ENCODE results near the gene SLU7.

The SLU7 gene

DNA sequence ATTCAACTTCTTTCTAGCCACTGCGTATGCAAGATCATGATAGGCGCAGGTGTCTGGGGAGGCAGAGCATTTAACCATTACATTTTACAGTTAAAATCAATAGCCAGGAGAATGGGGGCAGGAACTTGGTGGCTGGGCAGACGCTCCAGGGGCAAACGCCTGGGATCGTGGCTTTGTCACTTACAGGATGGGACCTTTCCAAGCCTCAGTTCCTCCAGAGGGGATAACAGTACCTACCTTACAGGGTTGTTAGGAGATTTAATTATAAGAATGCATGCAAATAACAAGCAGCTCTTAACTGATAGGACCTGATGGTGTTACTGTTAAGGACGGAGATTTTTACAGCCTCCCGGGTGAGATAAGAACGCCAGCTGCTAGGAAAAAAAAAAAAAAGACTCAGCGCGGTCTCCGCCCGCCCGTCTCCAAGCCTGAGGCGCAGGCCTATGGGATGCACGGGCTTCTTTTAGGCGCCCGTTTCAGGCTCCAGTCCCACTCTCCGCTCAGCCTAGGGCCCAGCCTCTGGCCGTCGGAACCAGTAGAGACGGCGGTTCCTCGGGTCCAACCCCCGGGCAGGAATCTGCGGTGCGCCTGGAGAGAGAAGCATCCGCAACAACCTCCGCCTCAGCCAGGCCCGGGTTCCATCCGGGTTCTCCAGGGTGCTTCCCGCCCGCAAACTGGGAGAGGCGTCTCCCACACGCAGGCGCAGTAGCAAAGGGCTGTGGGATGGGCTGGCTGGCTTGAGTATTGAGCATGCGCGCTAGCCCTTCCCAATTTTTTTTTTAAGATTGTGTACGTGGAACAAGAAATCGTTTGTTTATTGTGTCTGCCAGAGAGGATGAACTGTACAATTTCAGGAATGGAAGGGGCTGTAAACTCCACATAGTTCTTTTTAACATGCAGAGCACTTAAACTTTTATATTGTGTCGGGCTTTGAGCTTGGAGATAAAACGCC is 19.2 kb downstream of the SLU7 start, which contains the start of gene FAM200C:
Gene FAM200C (minus strand): TSS at position 653 of the 952 bp plus-strand sequence. CDS start 4,564 bp downstream, outside the sequence.
- DNase-seq: peak; percentile 91

DNA sequence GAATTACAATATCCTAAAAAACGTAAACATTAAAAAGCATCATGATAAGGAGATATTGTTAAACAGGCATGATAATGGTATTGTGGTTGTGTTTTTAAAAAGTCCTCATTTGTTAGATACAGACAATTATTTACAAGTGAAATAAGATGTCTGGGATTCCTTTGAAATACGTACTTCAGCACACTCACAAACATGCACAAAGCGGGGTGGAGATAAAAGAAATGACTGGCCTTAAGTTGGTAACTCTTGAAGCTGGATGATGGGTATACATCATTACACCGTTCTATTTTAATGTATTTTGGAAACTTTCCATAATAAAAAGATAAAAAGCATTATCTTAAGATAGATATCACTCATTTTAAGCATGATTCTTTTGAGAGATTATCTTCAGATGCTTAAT is 20.1 kb downstream of the SLU7 start:
- DNase-seq: no peak

DNA sequence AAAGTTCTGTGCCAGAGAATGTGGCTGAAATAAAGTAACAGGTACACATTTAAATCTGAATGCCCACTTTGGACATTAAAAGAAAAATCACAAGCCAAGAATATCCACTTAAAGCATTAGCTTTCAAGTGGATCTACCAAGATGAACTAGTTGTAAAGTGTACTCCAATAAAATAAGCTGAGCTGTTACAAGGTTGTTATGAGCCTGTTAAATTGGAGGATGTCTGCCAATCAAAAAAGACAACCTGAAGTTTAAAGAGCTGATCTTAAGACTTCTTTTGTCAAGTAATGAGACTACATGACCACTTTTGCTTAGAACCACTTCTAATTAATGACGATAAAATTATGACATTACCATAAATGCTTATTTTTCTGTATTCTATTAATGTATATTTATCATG is 21.4 kb downstream of the SLU7 start:
- DNase-seq: no peak

DNA sequence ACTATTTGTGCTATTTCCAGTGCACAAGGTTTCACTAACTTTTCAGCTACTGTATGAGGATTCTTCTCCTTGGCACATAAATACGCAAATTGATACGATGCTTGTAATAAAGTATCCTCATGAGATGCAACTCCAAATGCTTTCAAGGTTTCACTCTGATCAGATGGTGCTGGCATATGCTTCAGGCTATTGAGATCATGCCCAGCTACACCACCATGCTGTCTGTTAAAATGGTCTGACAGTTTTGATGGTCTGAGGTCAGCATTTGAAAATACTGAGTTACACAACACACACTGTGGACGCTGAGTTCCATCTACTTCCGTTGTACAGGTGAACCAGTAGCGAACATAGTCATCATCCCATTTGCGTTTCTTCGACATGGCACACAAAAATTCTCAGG is 23.8 kb downstream of the SLU7 start:
- DNase-seq: no peak

DNA sequence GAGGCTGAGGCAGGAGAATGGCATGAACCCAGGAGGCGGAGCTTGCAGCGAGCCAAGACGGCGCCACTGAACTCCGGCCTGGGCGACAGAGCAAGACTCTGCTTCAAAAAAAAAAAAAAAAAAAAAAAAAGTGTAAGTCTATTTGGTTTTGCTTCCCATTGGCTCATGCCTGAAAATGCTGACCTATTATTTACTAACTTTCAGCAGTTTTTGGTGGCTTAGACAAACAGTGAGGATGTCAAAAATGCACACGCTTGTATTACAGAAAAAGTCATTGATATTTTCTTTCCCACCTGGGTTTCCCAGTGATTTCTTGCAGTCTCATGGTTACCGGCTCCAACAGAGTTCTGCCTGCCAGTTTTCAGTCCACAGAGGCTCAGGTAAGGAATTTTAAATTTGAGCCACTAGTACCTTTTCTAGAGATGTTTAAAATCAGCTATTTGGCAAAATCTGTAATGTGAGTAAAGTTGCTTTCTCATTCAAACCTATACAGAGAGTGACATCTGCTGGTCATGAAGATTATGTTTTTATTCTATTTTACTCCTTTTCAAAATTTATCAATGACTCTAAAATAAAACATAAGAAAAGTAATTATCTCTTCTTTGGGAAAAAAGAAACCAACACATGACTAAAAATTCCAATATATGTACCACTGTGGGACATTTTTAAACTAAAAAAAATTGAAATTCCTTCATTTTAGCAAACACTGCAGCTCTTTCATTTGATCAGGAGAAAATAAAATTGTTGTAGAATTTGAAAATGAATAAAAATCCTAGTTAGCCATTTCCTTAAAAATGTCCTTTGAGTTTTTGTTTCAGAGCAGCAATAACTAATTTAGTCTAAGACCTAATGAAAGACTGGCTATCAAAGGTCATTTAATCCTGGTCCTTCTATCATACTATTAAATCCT is 27.8 kb downstream of the SLU7 start:
- DNase-seq: peak; percentile 2

DNA sequence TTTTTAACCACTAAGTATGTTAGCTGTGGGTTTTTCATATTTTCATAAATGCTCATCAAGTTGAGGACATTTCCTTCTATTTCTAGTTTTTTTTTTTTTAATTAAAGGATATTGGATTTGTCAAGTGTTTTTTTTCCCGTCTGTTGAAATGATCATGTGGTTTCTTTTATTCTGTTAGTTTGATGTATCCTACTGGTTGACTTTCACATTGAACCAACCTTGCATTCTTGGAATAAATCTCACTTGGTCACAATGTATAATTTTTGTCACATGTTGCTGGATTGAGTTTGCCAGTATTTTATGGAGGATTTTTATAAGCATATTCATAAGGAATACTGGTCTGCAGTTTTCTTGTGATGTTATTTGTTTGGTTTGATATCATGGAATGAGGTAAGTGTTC is 31.4 kb downstream of the SLU7 start:
- no peak for DNase-seq

DNA sequence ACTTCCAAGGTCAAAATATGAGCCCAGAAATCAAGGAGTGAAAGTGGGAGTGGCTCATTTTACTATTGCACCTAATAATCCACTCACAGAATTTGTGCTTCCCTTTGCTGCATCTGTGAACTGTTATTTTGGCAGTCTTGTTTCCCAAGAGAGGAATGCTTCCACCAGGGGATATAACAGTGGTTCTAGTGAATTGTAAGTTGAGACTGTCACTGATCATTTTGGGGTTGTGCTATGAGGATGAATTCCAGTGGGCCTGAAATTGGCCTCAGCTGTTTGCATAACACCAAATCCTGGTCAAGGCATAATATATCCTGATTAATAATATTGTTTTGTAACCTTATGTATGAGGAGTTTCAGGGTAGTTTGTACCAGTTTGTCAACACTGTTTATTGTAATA is 33.4 kb downstream of the SLU7 start:
- no peak for DNase-seq

DNA sequence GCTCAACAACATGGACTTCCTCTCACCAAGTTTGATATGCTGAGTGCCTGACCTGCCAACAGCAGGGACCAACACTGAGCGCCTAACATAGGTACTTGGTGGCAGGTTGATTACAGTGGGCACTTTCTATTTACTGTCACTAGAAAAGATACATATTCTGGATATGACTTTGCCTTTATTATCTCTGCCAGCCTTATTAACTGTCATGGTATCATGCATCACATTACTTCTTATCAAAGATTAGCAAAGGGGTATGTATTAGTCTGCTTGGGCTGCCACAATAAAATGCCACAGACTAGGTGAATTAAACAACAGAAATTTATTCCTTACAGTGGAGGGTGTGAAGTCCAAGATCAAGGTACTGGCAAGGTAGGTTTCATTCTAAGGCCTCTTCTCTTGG is 34.2 kb downstream of the SLU7 start:
- DNase-seq: no peak

DNA sequence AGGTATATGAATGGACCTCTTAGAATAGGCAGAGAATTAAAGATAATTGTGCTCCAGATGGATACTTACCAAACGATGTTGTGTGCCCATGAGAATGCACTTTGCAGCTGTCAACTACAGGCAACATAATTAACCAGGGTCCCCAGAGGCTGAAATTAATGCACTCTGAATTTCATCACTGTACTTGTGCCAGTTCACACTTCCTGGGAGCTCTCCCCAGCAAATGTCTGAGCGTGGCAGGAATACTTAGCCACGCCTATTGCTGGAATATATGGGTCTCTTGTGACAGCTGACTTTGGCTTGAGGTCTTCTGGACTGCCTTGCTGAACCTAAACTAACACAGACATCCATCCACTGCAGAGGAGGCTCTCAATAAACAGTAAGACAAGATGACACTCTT is 36.5 kb downstream of the SLU7 start:
- peak; percentile 78 for DNase-seq

DNA sequence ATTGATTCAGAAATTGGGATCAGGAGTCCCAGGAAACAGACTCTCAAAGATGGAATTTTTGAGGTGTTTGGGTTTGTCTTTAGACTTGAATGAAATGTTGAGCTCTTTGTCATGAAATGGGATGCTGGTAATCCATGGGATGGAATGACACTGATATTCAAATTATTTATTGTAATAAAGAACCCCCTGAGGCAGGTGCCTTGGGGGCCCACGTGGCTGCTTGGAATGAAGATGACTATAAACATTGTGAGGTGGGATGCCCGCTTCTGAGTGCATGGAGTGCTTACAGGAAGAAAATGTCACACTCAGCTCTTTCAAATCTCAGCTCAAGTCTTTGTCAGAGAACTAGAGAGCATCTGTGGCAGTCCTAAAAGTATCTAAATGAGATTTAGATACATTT is 38.8 kb downstream of the SLU7 start:
- DNase-seq: no peak

DNA sequence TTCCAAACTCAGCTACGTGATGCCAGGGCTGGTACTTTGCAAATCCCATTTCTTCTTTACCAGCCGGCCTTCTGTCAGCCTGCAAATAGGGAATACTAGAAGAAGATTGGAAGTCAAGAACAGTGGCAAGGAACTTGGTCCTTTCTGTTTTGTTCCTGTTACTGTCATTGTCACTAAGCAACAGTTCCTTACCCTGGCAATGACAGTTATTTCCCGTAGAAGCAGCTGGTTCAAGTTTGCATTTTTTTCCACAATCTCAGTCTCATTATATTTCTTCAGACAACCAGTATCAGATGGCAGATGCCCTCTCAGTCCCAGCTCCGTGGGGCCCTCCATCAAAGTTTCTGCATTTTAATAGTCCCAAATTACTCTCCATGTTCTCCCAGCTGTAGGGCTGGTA is 39.4 kb downstream of the SLU7 start:
- DNase-seq: peak; percentile 44

DNA sequence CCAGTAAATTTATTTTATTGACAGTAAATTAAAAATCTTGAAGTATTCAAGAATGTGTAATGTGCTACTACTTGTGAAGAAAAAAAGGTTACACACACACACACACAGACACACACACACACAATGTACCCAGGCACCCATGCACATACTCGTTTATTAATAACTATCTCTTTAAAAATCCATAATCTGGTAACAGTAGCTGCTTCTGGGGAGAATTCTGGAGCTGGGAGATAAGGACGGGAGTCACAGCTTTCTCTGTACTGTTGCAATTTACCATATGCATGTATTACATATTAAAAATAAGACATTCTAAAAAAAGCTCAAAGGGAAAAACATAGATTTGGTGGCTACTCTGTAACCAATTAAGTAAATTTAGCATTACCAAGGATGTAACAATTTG is 40.6 kb downstream of the SLU7 start:
- DNase-seq: no peak

DNA sequence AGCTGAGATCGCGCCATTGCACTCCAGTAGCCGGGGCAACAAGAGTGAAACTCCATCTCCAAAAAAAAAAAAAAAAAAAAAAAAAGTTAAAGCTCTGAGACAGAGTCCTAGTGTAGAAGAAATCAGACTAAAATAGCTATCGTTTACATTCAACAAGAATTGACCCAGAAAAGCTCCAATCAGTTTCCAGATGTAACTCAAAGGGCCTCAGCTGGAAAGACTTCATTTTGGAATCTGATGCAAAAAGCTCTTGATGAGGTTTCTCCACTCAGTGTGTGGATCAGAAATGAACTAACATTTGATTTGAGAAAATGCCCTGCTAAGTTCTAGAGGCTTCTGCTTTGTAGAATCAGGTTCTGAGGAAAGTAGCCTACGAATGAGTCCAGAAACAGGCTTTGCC is 41.2 kb downstream of the SLU7 start:
- DNase-seq: no peak

DNA sequence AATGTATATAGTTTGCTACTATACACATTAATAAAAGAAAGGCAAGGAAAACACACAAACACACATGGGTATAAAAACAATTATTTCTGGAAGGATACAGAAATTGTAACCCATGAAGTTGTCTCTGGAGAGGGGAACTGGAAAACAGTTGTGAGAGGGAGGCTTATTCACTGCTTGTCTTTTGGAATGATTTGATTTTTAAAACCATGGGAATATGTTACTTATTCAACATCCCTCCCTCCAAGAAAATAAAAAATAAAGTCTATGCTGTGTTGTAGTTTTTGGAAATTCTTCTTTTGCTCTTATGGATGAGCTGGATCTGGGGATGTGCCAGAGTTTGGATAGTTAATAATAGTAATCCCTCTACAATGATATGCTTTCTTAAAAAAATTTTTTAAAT is 42.5 kb downstream of the SLU7 start:
- DNase-seq: no peak

DNA sequence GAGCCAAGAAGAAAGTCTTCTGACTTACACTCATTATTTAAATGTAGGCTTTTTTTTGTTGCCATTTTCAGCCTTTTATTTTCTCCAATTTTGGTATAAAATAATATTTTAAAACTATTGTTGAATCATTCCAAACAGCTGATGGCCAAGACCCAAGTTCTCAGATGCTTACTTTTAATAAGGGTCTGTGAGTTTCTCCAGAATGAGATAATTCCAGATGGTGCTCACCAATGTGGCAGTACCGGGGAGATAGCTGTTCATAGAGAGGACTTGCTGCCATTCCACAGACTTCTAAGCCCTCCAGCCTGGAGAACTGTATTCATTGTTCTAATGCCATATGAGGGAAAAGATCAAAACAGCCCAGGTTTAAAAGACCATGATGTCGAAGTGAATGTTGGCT is 43.2 kb downstream of the SLU7 start:
- DNase-seq: no peak

DNA sequence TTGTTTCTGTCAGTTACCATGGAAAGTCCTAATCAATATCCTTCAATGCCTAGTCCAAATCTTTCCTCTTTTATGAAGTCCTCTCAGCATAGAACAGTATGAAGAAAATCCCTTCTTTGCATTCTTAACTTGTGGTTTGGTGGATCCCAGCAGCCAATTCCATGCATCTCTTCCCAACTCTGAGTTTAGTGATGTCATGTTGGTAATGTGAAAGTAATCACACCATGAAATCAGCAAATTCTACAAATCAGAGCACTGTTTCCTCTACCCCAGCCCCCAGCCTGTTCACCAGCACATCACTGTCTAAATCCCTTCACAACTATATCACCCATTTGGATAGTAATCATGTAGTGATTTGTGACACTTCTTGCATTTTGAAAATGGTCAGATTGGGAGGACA is 43.7 kb downstream of the SLU7 start:
- no peak for DNase-seq

DNA sequence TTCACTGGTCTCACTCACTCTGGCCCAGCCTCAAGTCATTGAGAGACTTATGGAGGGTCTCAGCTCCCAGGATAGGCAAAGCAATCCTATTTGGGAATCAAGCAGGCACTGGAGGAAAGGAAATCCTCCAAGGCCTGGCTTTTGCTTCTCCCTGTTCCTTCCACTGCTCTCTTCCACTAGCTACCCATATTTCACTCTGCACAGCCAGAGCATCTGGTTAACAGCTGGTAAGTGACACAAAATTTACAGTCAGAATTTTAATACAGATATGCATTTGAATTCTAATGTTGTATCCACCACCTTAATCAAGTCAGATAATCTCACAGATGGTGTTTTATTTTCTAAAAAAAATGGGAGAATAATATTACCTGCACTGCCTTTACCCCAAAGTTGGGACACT is 47.6 kb downstream of the SLU7 start:
- no peak for DNase-seq

DNA sequence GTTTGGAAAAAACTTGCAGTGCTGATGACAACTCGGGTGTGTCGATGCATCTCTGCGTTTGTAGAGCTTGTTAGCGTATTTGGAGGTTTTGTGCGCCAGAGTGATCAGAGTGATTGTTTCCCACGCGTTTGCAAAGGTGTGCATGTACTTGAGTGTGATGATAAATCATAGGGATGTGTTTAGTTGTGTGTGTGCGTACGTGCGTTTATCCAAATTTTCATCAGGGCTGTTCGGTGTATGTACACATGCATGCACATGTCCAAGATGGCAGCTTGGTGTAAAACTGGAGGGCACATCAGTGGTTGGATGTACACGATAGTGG is 48.2 kb downstream of the SLU7 start:
- no peak for DNase-seq

DNA sequence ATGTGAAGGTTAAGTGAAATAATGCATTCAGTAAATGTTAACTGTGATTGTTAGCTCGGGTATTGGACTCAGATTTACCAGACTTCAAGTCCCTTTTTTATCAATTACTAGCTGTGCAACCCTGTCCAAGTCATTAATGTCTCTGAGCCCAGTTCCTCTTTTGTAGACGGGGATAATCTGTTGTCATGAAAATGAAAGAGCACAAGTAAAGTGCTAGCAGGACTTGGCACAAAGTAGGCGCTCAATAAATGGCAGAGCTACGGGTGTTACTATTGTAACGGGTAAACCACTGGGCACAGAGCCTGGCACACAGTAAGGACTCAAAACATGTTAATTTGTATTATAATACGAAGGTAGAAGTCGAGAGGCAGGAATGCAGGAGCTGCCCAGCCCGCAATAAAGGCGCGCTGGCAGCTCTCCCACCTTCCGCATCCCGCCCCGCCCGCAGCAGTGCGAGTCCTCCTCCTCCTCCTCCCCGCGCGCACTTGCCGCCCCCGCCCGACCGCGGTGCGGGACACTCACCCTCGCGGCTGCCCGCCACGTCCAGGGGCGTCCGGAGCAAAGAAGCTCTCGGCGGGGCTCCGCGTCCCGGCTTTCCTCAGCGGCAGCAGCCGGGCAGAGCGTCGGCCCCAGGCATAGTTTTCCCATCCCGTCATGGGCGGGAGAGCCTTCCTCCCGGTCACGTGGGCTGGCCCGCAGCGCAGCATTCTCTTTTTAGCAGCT is 48.7 kb downstream of the SLU7 start, which contains the start of gene C1QTNF2:
Gene C1QTNF2 (minus strand): TSS at position 637 of the 723 bp plus-strand sequence. CDS start 15,615 bp downstream, outside the sequence.
- DNase-seq: peak; percentile 35

DNA sequence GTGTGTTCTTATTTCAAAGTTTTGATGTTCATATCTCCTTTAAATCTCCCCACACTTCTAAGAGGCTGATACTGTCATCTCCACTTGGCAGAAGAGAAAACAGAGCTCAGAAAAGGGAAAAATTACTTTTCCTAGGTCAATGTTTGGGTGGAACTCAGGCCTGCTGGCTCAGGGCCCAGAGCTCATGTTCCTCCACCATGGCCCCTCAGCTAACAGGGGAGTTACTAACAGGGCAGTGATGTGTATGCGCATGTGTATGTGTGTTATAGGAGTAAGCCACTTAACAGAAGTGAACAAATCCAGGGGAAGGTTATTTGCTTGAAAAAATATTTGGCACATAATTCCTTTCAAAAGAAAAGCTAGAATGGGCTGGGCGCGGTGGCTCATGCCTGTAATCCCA is 51.0 kb downstream of the SLU7 start:
- no peak for DNase-seq

DNA sequence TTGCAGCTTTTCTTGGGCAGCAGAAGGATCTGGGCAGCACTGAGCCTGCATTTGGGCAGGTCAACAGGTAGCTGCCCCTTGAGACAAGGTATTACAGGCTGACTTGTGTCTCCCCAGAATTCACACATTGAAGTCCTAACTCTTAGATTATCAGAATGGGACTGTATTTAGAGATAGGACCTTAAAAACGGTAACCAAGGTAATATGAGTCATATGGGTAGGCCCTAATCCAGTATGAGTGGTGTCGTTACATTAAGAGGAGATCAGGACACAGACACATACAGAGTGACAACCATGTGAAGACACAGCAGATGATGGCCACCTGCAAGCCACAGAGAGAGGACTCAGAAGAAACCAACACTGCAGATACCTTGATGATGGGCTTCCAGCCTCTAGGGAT is 51.6 kb downstream of the SLU7 start:
- no peak for DNase-seq

DNA sequence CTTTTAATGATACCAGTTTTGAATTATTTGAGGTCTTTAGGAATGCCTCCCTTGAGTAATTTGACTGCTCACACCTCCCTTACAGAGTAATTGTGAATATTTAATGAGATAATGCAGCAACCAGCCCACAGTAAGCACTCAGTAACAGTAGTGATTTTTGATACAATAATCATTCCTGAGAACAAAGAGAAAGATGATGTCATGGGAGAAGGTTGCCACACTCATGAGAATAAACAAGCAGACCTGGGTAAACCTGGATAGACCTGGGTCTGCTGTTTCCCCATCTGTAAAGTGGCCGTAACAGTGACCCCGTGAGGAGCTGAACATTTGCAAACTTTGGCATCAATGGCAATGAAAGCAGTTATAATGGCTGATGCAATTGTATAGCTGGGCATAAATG is 52.7 kb downstream of the SLU7 start:
- no peak for DNase-seq
